Fibroblast of lung (primary cell): Measurements from ENCODE around the gene SEMA4C.

Experiments used
- CTCF ChIP-seq, 2 donors: IDR thresholded peaks in 1 of 2; conservative IDR thresholded peaks in 1 of 2; 1 replicate in 1 of 2; 2 replicates in 1 of 2; pipeline ENCODE4 v1.5.1; 2011 to 2012; ENCODE audit warnings: low read length in 2 of 2, control low read depth in 1 of 2, inconsistent platforms in 1 of 2, low read depth in 1 of 2, mild to moderate bottlenecking in 1 of 2
- EZH2 ChIP-seq: IDR thresholded peaks from 2 replicates; pipeline ENCODE4 v1.5.1; 2012; ENCODE audit warnings: low read length, control low read depth, mild to moderate bottlenecking; ENCODE audit errors: missing control alignments

GRCh38 chr2:96865654-96866053, 4.2 kb downstream of the SEMA4C start:
- TF ChIP-seq CTCF (conservative IDR thresholded peaks at IDR 0.05 in 1 of 2, IDR thresholded peaks at IDR 0.05 in 1 of 2; ENCODE audit: low read depth in 1 of 2, low read length in 2 of 2), result no peak
- no peak for TF ChIP-seq EZH2
